OCI-LY1 (cell line): ENCODE measurements around the gene BMP4.

Source experiments
- H2AFZ ChIP-seq: fragments of 200-600 bp; sonication (generic), shearing (Covaris generic); 2 replicates; pipeline ENCODE4 v1.6.0; 2014; ENCODE audit warnings: antibody characterized with exemption, mild to moderate bottlenecking, low read length
- H3F3A ChIP-seq: fragments of 200-600 bp; sonication (generic), shearing (Covaris generic); 2 replicates; pipeline ENCODE4 v1.6.0; 2014; ENCODE audit warnings: mild to moderate bottlenecking, antibody characterized with exemption, low read length, moderate library complexity; ENCODE audit not compliant: insufficient read depth
- H3K27ac ChIP-seq: fragments of 200-600 bp; sonication (generic); 2 replicates; pipeline ENCODE4 v1.5.1; 2014; ENCODE audit warnings: low read length, mixed run types, mild to moderate bottlenecking, low read depth; ENCODE audit not compliant: poor library complexity, severe bottlenecking
- H3K27me3 ChIP-seq: fragments of 200-600 bp; sonication (generic); 2 replicates; pipeline ENCODE4 v1.6.0; 2014; ENCODE audit warnings: antibody characterized with exemption, mild to moderate bottlenecking, low read length, moderate library complexity; ENCODE audit not compliant: insufficient read depth
- H3K36me3 ChIP-seq: fragments of 200-600 bp; sonication (generic); 2 replicates; pipeline ENCODE4 v1.6.1; 2014; ENCODE audit warnings: mild to moderate bottlenecking, antibody characterized with exemption, low read length, moderate library complexity, mixed read lengths; ENCODE audit not compliant: insufficient read depth
- H3K4me1 ChIP-seq: fragments of 200-600 bp; sonication (generic); 2 replicates; pipeline ENCODE4 v1.5.1; 2014; ENCODE audit warnings: mild to moderate bottlenecking, low read length, moderate library complexity; ENCODE audit not compliant: insufficient read depth, severe bottlenecking
- H3K4me2 ChIP-seq: fragments of 200-600 bp; sonication (generic), shearing (Covaris generic); 2 replicates; pipeline ENCODE4 v1.6.1; 2014; ENCODE audit warnings: low read length
- H3K4me3 ChIP-seq: fragments of 200-600 bp; sonication (generic); 2 replicates; pipeline ENCODE4 v1.5.1; 2014; ENCODE audit warnings: low read length, low read depth, mild to moderate bottlenecking, mixed read lengths; ENCODE audit not compliant: poor library complexity, severe bottlenecking
- H3K79me2 ChIP-seq: fragments of 200-600 bp; shearing (Covaris generic); 2 replicates; pipeline ENCODE4 v1.6.1; 2016; ENCODE audit warnings: mixed run types, low read length, mixed read lengths; ENCODE audit not compliant: insufficient read depth
- H3K9ac ChIP-seq: fragments of 200-600 bp; sonication (generic), shearing (Covaris generic); 2 replicates; pipeline ENCODE4 v1.6.1; 2014; ENCODE audit warnings: mild to moderate bottlenecking, low read length, mixed read lengths
- H3K9me2 ChIP-seq: fragments of 200-600 bp; sonication (generic), shearing (Covaris generic); 2 replicates; pipeline ENCODE4 v1.6.1; 2014; ENCODE audit warnings: low read depth, mild to moderate bottlenecking, low read length, mixed read lengths
- H3K9me3 ChIP-seq: fragments of 200-600 bp; shearing (Covaris generic); 2 replicates; pipeline ENCODE4 v1.6.1; 2014; ENCODE audit warnings: low read length, mixed read lengths
- H4K20me1 ChIP-seq: fragments of 200-600 bp; sonication (generic), shearing (Covaris generic); 2 replicates; pipeline ENCODE4 v1.6.0; 2016; ENCODE audit warnings: mild to moderate bottlenecking, low read length; ENCODE audit not compliant: insufficient read depth
- EZH2 ChIP-seq: fragments of 200-600 bp; sonication (generic), shearing (Covaris generic); IDR thresholded peaks from 2 replicates; pipeline ENCODE4 v1.8.0; 2017; ENCODE audit warnings: borderline replicate concordance, mixed run types, mild to moderate bottlenecking, antibody characterized with exemption, low read length, moderate library complexity, mixed read lengths
- TF ChIP-seq, protein P1 (sequence below): fragments of 200-600 bp; sonication (generic), shearing (Covaris generic); IDR thresholded peaks from 2 replicates; pipeline ENCODE4 v1.5.1; 2017; ENCODE audit warnings: mild to moderate bottlenecking, antibody characterized with exemption, low read length, moderate library complexity, mixed read lengths

BMP4 gene

DNA sequence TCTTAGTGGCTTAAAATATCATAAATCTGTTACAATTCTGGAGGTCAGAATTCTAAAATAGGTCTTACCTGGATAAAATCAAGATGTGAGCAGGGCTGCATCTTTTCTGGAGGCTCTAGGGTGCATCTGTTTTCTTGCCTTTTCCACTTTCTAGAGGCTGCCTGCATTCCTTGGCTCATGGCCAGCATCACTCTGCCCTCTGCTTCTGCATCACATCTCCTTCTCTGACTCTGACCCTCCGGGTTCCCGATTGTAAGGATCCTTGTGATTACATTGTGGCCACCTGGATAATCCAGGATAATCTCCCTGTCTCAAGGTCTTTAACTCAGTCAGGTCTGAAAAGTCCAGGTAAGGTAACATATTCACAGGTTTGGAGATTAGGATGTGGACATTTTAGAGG, 11.0 kb upstream of the BMP4 start:
- Histone ChIP-seq H3K27ac (no peak overlapping the region), H4K20me1 (no peaks in the 10 kb centered on the region), H3K9ac (no peak overlapping the region), H3K36me3 (no peaks in the 10 kb centered on the region), H3K79me2 (no peaks in the 10 kb centered on the region), H3K9me3 (no peaks in the 10 kb centered on the region), H3K4me1 (no peaks in the 10 kb centered on the region), H2AFZ (no peak overlapping the region), H3K9me2 (no peaks in the 10 kb centered on the region), H3K4me3 (no peak overlapping the region), H3F3A (no peaks in the 10 kb centered on the region), H3K4me2 (no peak overlapping the region), H3K27me3 (no peaks in the 10 kb centered on the region)
- TF ChIP-seq, protein P1, sequence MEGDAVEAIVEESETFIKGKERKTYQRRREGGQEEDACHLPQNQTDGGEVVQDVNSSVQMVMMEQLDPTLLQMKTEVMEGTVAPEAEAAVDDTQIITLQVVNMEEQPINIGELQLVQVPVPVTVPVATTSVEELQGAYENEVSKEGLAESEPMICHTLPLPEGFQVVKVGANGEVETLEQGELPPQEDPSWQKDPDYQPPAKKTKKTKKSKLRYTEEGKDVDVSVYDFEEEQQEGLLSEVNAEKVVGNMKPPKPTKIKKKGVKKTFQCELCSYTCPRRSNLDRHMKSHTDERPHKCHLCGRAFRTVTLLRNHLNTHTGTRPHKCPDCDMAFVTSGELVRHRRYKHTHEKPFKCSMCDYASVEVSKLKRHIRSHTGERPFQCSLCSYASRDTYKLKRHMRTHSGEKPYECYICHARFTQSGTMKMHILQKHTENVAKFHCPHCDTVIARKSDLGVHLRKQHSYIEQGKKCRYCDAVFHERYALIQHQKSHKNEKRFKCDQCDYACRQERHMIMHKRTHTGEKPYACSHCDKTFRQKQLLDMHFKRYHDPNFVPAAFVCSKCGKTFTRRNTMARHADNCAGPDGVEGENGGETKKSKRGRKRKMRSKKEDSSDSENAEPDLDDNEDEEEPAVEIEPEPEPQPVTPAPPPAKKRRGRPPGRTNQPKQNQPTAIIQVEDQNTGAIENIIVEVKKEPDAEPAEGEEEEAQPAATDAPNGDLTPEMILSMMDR = no peak
- no peak for TF ChIP-seq EZH2

- Histone ChIP-seq H3K4me2 (no peak overlapping the region), H3K9ac (no peak overlapping the region), H3K27ac (no peak overlapping the region), H3K9me3 (no peaks in the 10 kb centered on the region), H3K4me1 (no peaks in the 10 kb centered on the region), H2AFZ (no peak overlapping the region), H3K79me2 (no peaks in the 10 kb centered on the region), H3K4me3 (no peak overlapping the region), H3K27me3 (no peaks in the 10 kb centered on the region), H4K20me1 (no peaks in the 10 kb centered on the region), H3K9me2 (no peaks in the 10 kb centered on the region), H3F3A (no peaks in the 10 kb centered on the region), H3K36me3 (no peaks in the 10 kb centered on the region)
- TF ChIP-seq, protein P1 = no peak
- no peak for TF ChIP-seq EZH2
These were observed 7.6 kb upstream of the BMP4 start for GRCh38 chr14:53964249-53964648.

DNA sequence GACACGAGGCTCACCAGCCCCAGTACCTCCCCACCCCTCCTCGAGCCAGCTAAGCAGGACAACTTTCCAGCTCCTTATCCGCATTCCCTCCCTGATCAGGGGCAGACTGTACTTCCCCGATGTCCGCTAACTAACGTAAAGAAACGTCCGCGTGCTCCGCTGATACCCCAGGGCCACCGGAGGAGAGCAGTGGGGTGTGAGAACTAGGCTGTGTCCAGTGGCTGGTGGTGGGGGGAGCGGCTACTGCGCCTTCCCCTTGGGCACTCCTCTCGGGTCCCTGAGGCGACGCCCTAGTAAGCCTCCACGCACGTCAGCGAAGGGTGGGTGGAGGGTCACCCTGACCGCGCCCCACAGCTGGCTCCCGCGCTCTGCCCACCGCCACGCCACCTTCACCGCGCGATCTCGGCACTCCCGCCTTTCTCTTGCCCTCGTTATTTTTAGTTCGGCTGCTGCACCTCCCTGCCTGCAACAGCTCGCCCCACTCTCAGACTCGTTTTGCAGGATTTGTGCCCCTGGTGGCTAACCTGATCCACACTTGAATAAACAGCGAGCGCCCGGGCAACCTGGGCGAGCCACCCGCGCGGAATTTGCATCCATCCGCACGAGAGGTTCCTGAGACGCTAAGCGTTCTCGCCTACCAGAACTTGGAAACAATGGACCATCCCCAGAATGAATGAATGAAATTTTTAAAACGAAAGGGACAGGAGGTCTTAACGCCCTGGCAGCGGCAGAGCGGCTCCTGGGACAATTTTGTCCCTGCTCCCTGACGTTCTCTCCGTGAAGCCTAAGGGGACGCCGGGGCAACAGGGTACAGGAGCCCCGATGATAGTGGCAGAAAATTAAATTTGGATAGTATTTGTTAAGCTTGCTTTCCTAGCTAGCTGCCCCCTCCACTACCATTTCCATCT, 6.9 kb upstream of the BMP4 start:
- TF ChIP-seq EZH2 = no peak
- TF ChIP-seq, protein P1 = no peak
- H3K27ac ChIP-seq = no peak overlapping the region
- H3K9me2 ChIP-seq = no peaks in the 10 kb centered on the region
- H3K9ac ChIP-seq = no peak overlapping the region
- no peak overlapping the region for H2AFZ ChIP-seq
- no peaks in the 10 kb centered on the region for H3K27me3 ChIP-seq
- H3F3A ChIP-seq = no peaks in the 10 kb centered on the region
- H3K79me2 ChIP-seq = no peaks in the 10 kb centered on the region
- no peaks in the 10 kb centered on the region for H3K4me1 ChIP-seq
- H4K20me1 ChIP-seq = no peaks in the 10 kb centered on the region
- no peaks in the 10 kb centered on the region for H3K36me3 ChIP-seq
- no peak overlapping the region for H3K4me2 ChIP-seq
- no peak overlapping the region for H3K4me3 ChIP-seq
- H3K9me3 ChIP-seq = no peaks in the 10 kb centered on the region
